HepG2 (cell line): ENCODE data around the gene SLC1A2. TPM values are rescaled to one million over a fixed set of nuclear protein-coding genes. Genes with fewer than 3 reads are reported as not detected.

ENCODE experiments used
- ATAC-seq: fragments of 200-7000 bp; cut with Tn5 transposase; 3 replicates; pipeline ENCODE4 v1.9.1; 2020; ENCODE audit warnings: mild to moderate bottlenecking, moderate library complexity
- BruUV-seq: library from RNA; stranded (reverse); fragments of 400-500 nt; replicated peaks from 2 replicates; lab custom pipeline; 2021; lab: Mats Ljungman, UMichigan
- CTCF ChIA-PET: fragments of 300-600 bp; formaldehyde crosslinking; extraction: SDS; loops from one replicate; lab custom pipeline; 2021; ENCODE audit warnings: low total read pairs, inconsistent platforms, low intra/inter-chr PET ratio; lab: Yijun Ruan, JAX
- POLR2A ChIA-PET: fragments of 350-600 bp; sonication (Branson Sonifier 250); formaldehyde crosslinking; loops from one replicate; lab custom pipeline; 2020; ENCODE audit warnings: antibody characterized with exemption, inconsistent platforms; lab: Yijun Ruan, JAX
- DNase-seq: peaks from one replicate; pipeline ENCODE4 v3.0.0-alpha.2; 2015; ENCODE audit warnings: low spot score
- FAIRE-seq: peaks from 3 replicates; lab custom pipeline; 2011; peaks lifted over from hg19 to GRCh38; lab: Jason Lieb, UNC
- H2AFZ ChIP-seq: one replicate; pipeline ENCODE4 v1.6.1; 2011; ENCODE audit warnings: low read length, inconsistent platforms
- H3K27ac ChIP-seq: fragments of 300-600 bp; 3 replicates; pipeline ENCODE4 v1.8.0; 2011; ENCODE audit warnings: mixed run types, mild to moderate bottlenecking, mixed read lengths, low read length, inconsistent platforms; ENCODE audit not compliant: insufficient read depth; ENCODE audit errors: extremely low read length
- H3K27me3 ChIP-seq, 2 experiments: fragments of 200-600 bp in 1 of 2; 2 replicates in 1 of 2; 3 replicates in 1 of 2; pipeline versions ENCODE4 v1.6.0 to v1.8.0; 2011; ENCODE audit warnings: low read length in 2 of 2, mild to moderate bottlenecking in 2 of 2, moderate library complexity in 2 of 2, inconsistent platforms in 1 of 2; ENCODE audit not compliant: insufficient read depth in 2 of 2, control insufficient read depth in 1 of 2
- H3K36me3 ChIP-seq, 2 experiments: fragments of 200-600 bp in 1 of 2; replicated peaks in 1 of 2; 2 replicates in 1 of 2; 3 replicates in 1 of 2; pipeline versions ENCODE4 v1.5.1 to v1.8.0; 2011; ENCODE audit warnings: low read length in 2 of 2, inconsistent platforms in 1 of 2; ENCODE audit not compliant: insufficient read depth in 2 of 2, control insufficient read depth in 1 of 2
- H3K4me1 ChIP-seq: 2 replicates; pipeline ENCODE4 v1.5.1; 2012; ENCODE audit warnings: low read length, inconsistent platforms; ENCODE audit not compliant: insufficient read depth
- H3K4me2 ChIP-seq: 2 replicates; pipeline ENCODE4 v1.6.0; 2011; ENCODE audit warnings: low read depth, low read length, inconsistent platforms
- H3K4me3 ChIP-seq, 3 experiments: fragments of 200-600 bp in 1 of 3; sonication (generic), shearing (Covaris generic) in 1 of 3; replicated peaks in 1 of 3; 2 replicates each; pipeline ENCODE4 v1.5.1; 2011 to 2016; ENCODE audit warnings: low read length in 3 of 3, inconsistent platforms in 2 of 3, low read depth in 2 of 3, mild to moderate bottlenecking in 2 of 3, control low read depth in 1 of 3, mixed read lengths in 1 of 3; ENCODE audit not compliant: insufficient read depth in 1 of 3
- H3K79me2 ChIP-seq: one replicate; pipeline ENCODE4 v1.6.1; 2011; ENCODE audit warnings: low read length, inconsistent platforms; ENCODE audit not compliant: insufficient read depth
- H3K9ac ChIP-seq: 2 replicates; pipeline ENCODE4 v1.6.0; 2011; ENCODE audit warnings: mild to moderate bottlenecking, low read depth, low read length, inconsistent platforms; ENCODE audit not compliant: insufficient read depth
- H3K9me3 ChIP-seq: 2 replicates; pipeline ENCODE4 v1.5.1; 2012; ENCODE audit warnings: mild to moderate bottlenecking, low read length
- H4K20me1 ChIP-seq: 2 replicates; pipeline ENCODE4 v1.6.0; 2011; ENCODE audit warnings: inconsistent platforms, mild to moderate bottlenecking, low read length, moderate library complexity; ENCODE audit not compliant: insufficient read depth
- ARID5B ChIP-seq: IDR thresholded peaks from 2 replicates; pipeline ENCODE4 v1.4.0; 2020; ENCODE audit warnings: mild to moderate bottlenecking, missing genetic modification reagents
- CCDC6 ChIP-seq: sonication (generic); formaldehyde crosslinking; IDR thresholded peaks from 2 replicates; pipeline ENCODE4 v1.8.1; 2022; ENCODE audit warnings: mild to moderate bottlenecking, missing genetic modification reagents, moderate library complexity
- CREM ChIP-seq, 2 experiments: sonication (generic) in 1 of 2; formaldehyde crosslinking in 1 of 2; IDR thresholded peaks; 2 replicates each; pipeline versions ENCODE4 v1.4.0 to v1.6.1; 2016 to 2020; ENCODE audit warnings: antibody characterized with exemption in 1 of 2, mild to moderate bottlenecking in 1 of 2, missing genetic modification reagents in 1 of 2
- IRF2 ChIP-seq: IDR thresholded peaks from 2 replicates; pipeline ENCODE4 v1.6.1; 2018; ENCODE audit warnings: missing genetic modification reagents, missing compliant biosample characterization
- NFIC ChIP-seq: IDR thresholded peaks from 2 replicates; pipeline ENCODE4 v1.6.1; 2012; ENCODE audit warnings: mild to moderate bottlenecking, low read length, inconsistent platforms
- NR2F6 ChIP-seq, 2 experiments: IDR thresholded peaks; 2 replicates each; pipeline ENCODE4 v1.6.1; 2016; ENCODE audit warnings: antibody characterized with exemption in 1 of 2, mild to moderate bottlenecking in 1 of 2
- PPARG ChIP-seq: conservative IDR thresholded peaks from 2 replicates; pipeline ENCODE4 v1.6.1; 2016; ENCODE audit warnings: missing biosample characterization, missing genetic modification reagents
- PRDM10 ChIP-seq: sonication (generic); formaldehyde crosslinking; IDR thresholded peaks from 2 replicates; pipeline ENCODE4 v1.4.0; 2020; ENCODE audit warnings: low read depth, missing genetic modification reagents
- SAP130 ChIP-seq: IDR thresholded peaks from 2 replicates; pipeline ENCODE4 v1.6.1; 2016; ENCODE audit warnings: low read depth
- SIX4 ChIP-seq: sonication (generic); formaldehyde crosslinking; IDR thresholded peaks from 2 replicates; pipeline ENCODE4 v1.4.0; 2020; ENCODE audit warnings: missing genetic modification reagents
- SOX13 ChIP-seq, 3 experiments: fragments of 450-650 bp in 1 of 3; sonication (generic) in 1 of 3; formaldehyde crosslinking in 1 of 3; IDR thresholded peaks in 2 of 3; conservative IDR thresholded peaks in 1 of 3; 2 replicates each; pipeline versions ENCODE4 v1.5.0 to v1.6.1; 2016 to 2020; ENCODE audit warnings: antibody characterized with exemption in 1 of 3, mild to moderate bottlenecking in 1 of 3, missing compliant biosample characterization in 1 of 3, missing genetic modification reagents in 1 of 3, moderate library complexity in 1 of 3
- ZNF281 ChIP-seq: sonication (generic); formaldehyde crosslinking; IDR thresholded peaks from 2 replicates; pipeline ENCODE4 v1.4.0; 2020; ENCODE audit warnings: missing genetic modification reagents, borderline replicate concordance
- ZZZ3 ChIP-seq: sonication (generic); formaldehyde crosslinking; IDR thresholded peaks from 2 replicates; pipeline ENCODE4 v1.4.0; 2020; ENCODE audit warnings: missing genetic modification reagents, mild to moderate bottlenecking, borderline replicate concordance
- WGBS: methylation state at CpG from one replicate; pipeline ENCODE4 v1.1.6; 2017; ENCODE audit warnings: low lambda C conversion rate; 5-methylcytosine and 5-hydroxymethylcytosine counted together
- in situ Hi-C: cut with HindIII; loops from 2 replicates; pipeline ENCODE4 v1.10.0; 2017; ENCODE audit warnings: low pct_unique_long_range_greater_than_20kb; ENCODE audit not compliant: extremely low pct_ligation_motif_present
- intact Hi-C: fragments of 100-400 bp; cut with micrococcal nuclease; formaldehyde crosslinking; loops from one replicate; pipeline ENCODE4 v1.10.0; 2022; ENCODE audit not compliant: unreplicated experiment
- polyA plus RNA-seq, 8 experiments: library from polyadenylated mRNA; depleted of rRNA in 3 of 8; stranded (reverse) in 7 of 8; unstranded in 1 of 8; fragments of >200 nt; fragmentation: Illumina TruSeq in 4 of 8; extraction: Trizol in 4 of 8; gene quantifications; 2 replicates each; pipeline versions ENCODE4 v1.2.1 to v1.2.3, GENCODE V29; 2011 to 2016; ENCODE audit warnings: low read depth in 4 of 8, missing spikeins in 1 of 8, mixed read lengths in 1 of 8; ENCODE audit not compliant: insufficient read depth in 1 of 8
- total RNA-seq, 5 experiments: library from RNA; depleted of rRNA; stranded (reverse); fragments of >200 nt; fragmentation: Illumina TruSeq; extraction: Trizol; gene quantifications; 2 replicates each; pipeline ENCODE4 v1.2.3, GENCODE V29; 2016; ENCODE audit warnings: low read depth in 1 of 5

Gene SLC1A2
- total and polyA plus RNA-seq, 2 of the 13 experiments (the other 11 are each of a cell fraction or from before 2014, with no cell fraction given): 23.2 to 43.2 TPM

- ChIA-PET POLR2A (no interaction called here), CTCF (no interaction called here)
- no peak overlapping the region for H3K9ac ChIP-seq
- peaks cover 8% of the 10 kb centered on the region; the same call in 1 of the 2 replicates for H4K20me1 ChIP-seq
- H3K9me3 ChIP-seq: no peaks in the 10 kb centered on the region
- no peaks in the 10 kb centered on the region for H3K36me3 ChIP-seq
- in situ Hi-C loops (no loop called here), intact Hi-C loops (no loop called here)
- H3K4me1 ChIP-seq: peaks cover 42% of the 10 kb centered on the region
- H3K27me3 ChIP-seq: no peaks in the 10 kb centered on the region
- no TSS peak for BruUV-seq
- DNase-seq (no peak), ATAC-seq (no peak), FAIRE-seq (peak; percentile 21)
- no peak overlapping the region for H3K4me3 ChIP-seq
- H3K4me2 ChIP-seq: peak overlapping the region; percentile 25; the same call in 1 of the 2 replicates
- no peak overlapping the region for H2AFZ ChIP-seq
- H3K79me2 ChIP-seq: peaks cover 3% of the 10 kb centered on the region
- H3K27ac ChIP-seq: no peak overlapping the region
- 42% methylated on average over 2 of the region's 2 CpGs for WGBS
- TF ChIP-seq SOX13 (IDR thresholded peaks at IDR 0.05) (0 out of 2 replicates have a peak, but pooled peaks have one; percentile 36), SOX13 (CRISPR knock-in tag; conservative IDR thresholded peaks at IDR 0.05 in 1 of 2, IDR thresholded peaks at IDR 0.05 in 1 of 2) (peak in 1 of 2 experiments; percentile 80; a peak in 2 of 4 replicates), PPARG (CRISPR knock-in tag) (peak; percentile 70; the same call in 1 of the 2 replicates), NFIC (peak; percentile 56; the same call in 1 of the 2 replicates), IRF2 (peak; percentile 51; the same call in 1 of the 2 replicates), ZZZ3 (CRISPR knock-in tag) (peak; percentile 37; the same call in 1 of the 2 replicates), CCDC6 (CRISPR knock-in tag) (peak; percentile 49; the same call in 1 of the 2 replicates), ARID5B (peak; percentile 94), PRDM10 (no peak), CREM (IDR thresholded peaks at IDR 0.05) (peak; percentile 53), CREM (CRISPR knock-in tag; IDR thresholded peaks at IDR 0.05) (no peak), NR2F6 (IDR thresholded peaks at IDR 0.05) (peak; percentile 89), NR2F6 (CRISPR knock-in tag; IDR thresholded peaks at IDR 0.05) (peak; percentile 90), SIX4 (CRISPR knock-in tag) (0 out of 2 replicates have a peak, but pooled peaks have one; percentile 26), ZNF281 (CRISPR knock-in tag) (peak; percentile 13; the same call in 1 of the 2 replicates), SAP130 (CRISPR knock-in tag) (peak; percentile 58)
Observed at GRCh38 chr11:35340715-35341114, 78.6 kb downstream of the SLC1A2 start.
